PFSK-1 (cell line): Measurements from ENCODE around the gene KCNQ1.

Experiments used
- FOXP2 ChIP-seq: optimal IDR thresholded peaks from 2 replicates; pipeline ENCODE3; 2011; ENCODE audit warnings: borderline replicate concordance, control low read depth, inconsistent platforms; ENCODE audit not compliant: insufficient read depth; ENCODE audit errors: extremely low read length, extremely low read depth
- POLR2AphosphoS5 ChIP-seq: IDR thresholded peaks from 2 replicates; pipeline ENCODE4 v1.6.1; 2012; ENCODE audit warnings: low read depth, mild to moderate bottlenecking, control low read depth, low read length, moderate library complexity
- REST ChIP-seq, 2 experiments: IDR thresholded peaks; 2 replicates each; pipeline versions ENCODE4 v1.6.1 to v1.8.0; 2011 to 2012; ENCODE audit warnings: low read depth in 2 of 2, low read length in 2 of 2, control low read depth in 1 of 2, inconsistent platforms in 1 of 2, mild to moderate bottlenecking in 1 of 2, moderate library complexity in 1 of 2; ENCODE audit not compliant: insufficient read depth in 1 of 2
- TAF1 ChIP-seq: IDR thresholded peaks from 2 replicates; pipeline ENCODE4 v1.6.1; 2012; ENCODE audit warnings: low read length, control low read depth, borderline replicate concordance; ENCODE audit not compliant: insufficient read depth

GRCh38 chr11:2737226-2737590, 292.4 kb downstream of the KCNQ1 start:
- TF ChIP-seq TAF1 (no peak), FOXP2 (no peak), REST (IDR thresholded peaks at IDR 0.05; ENCODE audit: insufficient read depth in 1 of 2, low read depth in 2 of 2, low read length in 2 of 2) (no peak), POLR2AphosphoS5 (no peak)
